RWPE2 (cell line): ENCODE data around the gene IL20RB.

Source experiments
- ATAC-seq: fragments of 200-7000 bp; cut with Tn5 transposase; 3 replicates; pipeline ENCODE4 v1.9.1; 2021; ENCODE audit warnings: low read depth
- DNase-seq: peaks from one replicate; pipeline ENCODE4 v3.0.0-alpha.2; 2020; ENCODE audit warnings: low spot score
- H3K27ac ChIP-seq: fragments of 450-650 bp; 2 replicates; pipeline ENCODE4 v1.5.1; 2017; ENCODE audit warnings: mild to moderate bottlenecking; ENCODE audit not compliant: poor library complexity, severe bottlenecking
- H3K27me3 ChIP-seq: fragments of 250-450 bp; sonication (Bioruptor Pico); 2 replicates; pipeline ENCODE4 v1.5.1; 2021; ENCODE audit warnings: mild to moderate bottlenecking, moderate library complexity; ENCODE audit not compliant: insufficient read depth, poor library complexity, severe bottlenecking
- H3K36me3 ChIP-seq: fragments of 250-450 bp; sonication (Bioruptor Pico); 2 replicates; pipeline ENCODE4 v1.5.1; 2020; ENCODE audit warnings: low read depth, mild to moderate bottlenecking, moderate library complexity
- H3K4me1 ChIP-seq: fragments of 250-450 bp; sonication (Bioruptor Pico); 2 replicates; pipeline ENCODE4 v1.5.1; 2021; ENCODE audit warnings: mild to moderate bottlenecking, moderate library complexity; ENCODE audit not compliant: insufficient read depth, poor library complexity, severe bottlenecking
- H3K4me3 ChIP-seq: fragments of 250-450 bp; sonication (Bioruptor Pico); 2 replicates; pipeline ENCODE4 v1.5.1; 2021; ENCODE audit warnings: mild to moderate bottlenecking, moderate library complexity; ENCODE audit not compliant: severe bottlenecking
- H3K9me3 ChIP-seq: fragments of 250-450 bp; sonication (Bioruptor Pico); 2 replicates; pipeline ENCODE4 v1.5.1; 2021; ENCODE audit warnings: mild to moderate bottlenecking, moderate library complexity; ENCODE audit not compliant: severe bottlenecking
- CTCF ChIP-seq: fragments of 450-650 bp; IDR thresholded peaks from one replicate; pipeline ENCODE4 v1.5.1; 2017; ENCODE audit warnings: mild to moderate bottlenecking, moderate library complexity; ENCODE audit not compliant: poor library complexity, severe bottlenecking

IL20RB gene

GRCh38 chr3:136914739-136915138 lies 43.0 kb upstream of the IL20RB start:
- H3K27me3 ChIP-seq, result no peaks in the 10 kb centered on the region
- no peak overlapping the region for H3K27ac ChIP-seq
- H3K9me3 ChIP-seq, result peaks cover 8% of the 10 kb centered on the region
- no peak overlapping the region for H3K4me3 ChIP-seq
- TF ChIP-seq CTCF, result no peak
- DNase-seq (no peak), ATAC-seq (no peak)
- peaks cover 9% of the 10 kb centered on the region for H3K4me1 ChIP-seq
- H3K36me3 ChIP-seq, result 0 out of 2 replicates have a peak, but pooled peaks cover 3% of the 10 kb centered on the region

GRCh38 chr3:136916223-136916622 lies 41.6 kb upstream of the IL20RB start:
- DNase-seq (no peak), ATAC-seq (peak; percentile 79)
- Histone ChIP-seq H3K27ac (no peak overlapping the region), H3K4me3 (no peak overlapping the region), H3K4me1 (peaks cover 13% of the 10 kb centered on the region), H3K9me3 (peaks cover 4% of the 10 kb centered on the region), H3K27me3 (no peaks in the 10 kb centered on the region), H3K36me3 (no peaks in the 10 kb centered on the region)
- no peak for TF ChIP-seq CTCF

- Histone ChIP-seq H3K9me3 (no peaks in the 10 kb centered on the region), H3K27me3 (no peaks in the 10 kb centered on the region), H3K27ac (peak overlapping the region; percentile 3), H3K4me1 (peaks cover 13% of the 10 kb centered on the region), H3K36me3 (no peaks in the 10 kb centered on the region), H3K4me3 (no peak overlapping the region)
- no peak for TF ChIP-seq CTCF
- ATAC-seq, result no peak
- DNase-seq, result no peak
Observed at GRCh38 chr3:136919799-136920580, 37.8 kb upstream of the IL20RB start.

- ATAC-seq (no peak), DNase-seq (no peak)
- Histone ChIP-seq H3K4me3 (no peak overlapping the region), H3K9me3 (no peaks in the 10 kb centered on the region), H3K4me1 (peaks cover 13% of the 10 kb centered on the region), H3K36me3 (no peaks in the 10 kb centered on the region), H3K27me3 (no peaks in the 10 kb centered on the region), H3K27ac (no peak overlapping the region)
- TF ChIP-seq CTCF, result no peak
Observed at GRCh38 chr3:136920904-136921611, 36.7 kb upstream of the IL20RB start.
